SH-SY5Y (cell line): ENCODE results near the gene ASB4.

Experiments
- GATA2 ChIP-seq: IDR thresholded peaks from 2 replicates; pipeline ENCODE4 v1.6.1; 2011; ENCODE audit warnings: mild to moderate bottlenecking, low read depth, low read length
- GATA3 ChIP-seq: IDR thresholded peaks from 2 replicates; pipeline ENCODE4 v1.6.1; 2011; ENCODE audit warnings: low read depth, mild to moderate bottlenecking, low read length, moderate library complexity

Gene ASB4

DNA sequence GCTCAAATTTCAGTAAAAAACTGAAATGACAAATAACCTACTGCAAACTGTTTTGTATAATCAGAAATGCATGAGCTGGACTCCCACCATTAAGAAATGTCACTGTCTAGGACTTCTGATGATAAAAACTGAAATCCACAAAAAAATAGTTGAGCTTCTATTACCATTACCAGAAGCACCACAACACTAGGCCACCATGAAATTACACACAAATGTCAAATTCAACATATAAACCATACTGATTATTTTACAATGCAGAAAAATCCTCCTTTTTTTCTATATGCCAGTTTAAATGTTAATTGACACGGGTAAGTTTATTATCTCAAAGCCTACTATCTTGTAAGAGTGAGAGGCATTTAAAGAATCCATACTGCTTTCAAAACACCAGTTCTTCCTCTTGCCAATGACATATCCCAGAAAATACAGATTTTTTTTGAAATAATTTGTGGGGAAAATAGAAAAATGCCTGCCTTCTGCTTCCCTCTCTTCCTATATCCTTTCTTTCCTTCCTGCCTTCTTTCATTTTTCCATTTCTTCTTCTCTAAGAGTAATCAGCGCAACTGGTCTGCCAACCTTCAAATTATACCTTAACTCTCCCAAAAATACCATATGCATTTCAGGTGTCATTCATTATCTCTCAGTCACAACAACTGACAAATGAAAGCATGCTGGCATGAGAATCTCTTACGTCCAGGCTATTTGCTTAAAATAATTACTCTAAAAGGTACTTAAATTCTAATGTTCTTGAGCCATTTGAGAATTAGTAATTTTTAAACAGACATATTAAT, 98.3 kb downstream of the ASB4 start:
- TF ChIP-seq GATA3: no peak
- no peak for TF ChIP-seq GATA2

DNA sequence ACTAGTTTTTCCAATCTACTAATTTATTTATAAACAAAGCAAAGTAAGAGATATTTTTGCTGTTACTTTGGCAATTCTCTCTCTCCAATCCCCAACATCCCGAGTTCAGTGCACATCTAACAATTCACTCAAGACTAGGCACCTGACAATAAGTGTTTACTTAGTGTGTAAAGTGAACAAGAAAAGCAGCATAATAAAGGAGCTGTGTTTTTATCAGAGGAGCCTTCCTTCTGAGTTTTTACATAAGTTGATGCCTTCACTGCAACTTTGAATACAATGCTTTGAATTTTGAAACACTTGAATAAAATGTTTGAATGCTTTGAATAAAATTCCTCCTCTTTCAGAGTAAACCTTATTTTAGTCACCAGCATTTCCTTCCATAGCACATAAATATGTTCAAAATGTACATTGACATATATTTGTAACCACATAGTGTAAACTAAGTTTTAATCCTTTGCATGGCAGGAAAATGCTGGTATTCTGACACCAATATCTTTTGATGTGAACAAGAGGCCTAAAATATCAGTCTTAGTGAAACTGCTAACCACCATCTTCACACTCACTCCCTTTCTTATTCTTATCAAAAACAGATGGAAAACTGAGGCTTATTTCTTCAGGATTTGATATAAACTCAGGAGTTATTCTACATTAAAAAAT, 99.2 kb downstream of the ASB4 start:
- TF ChIP-seq GATA2 (no peak), GATA3 (no peak)

DNA sequence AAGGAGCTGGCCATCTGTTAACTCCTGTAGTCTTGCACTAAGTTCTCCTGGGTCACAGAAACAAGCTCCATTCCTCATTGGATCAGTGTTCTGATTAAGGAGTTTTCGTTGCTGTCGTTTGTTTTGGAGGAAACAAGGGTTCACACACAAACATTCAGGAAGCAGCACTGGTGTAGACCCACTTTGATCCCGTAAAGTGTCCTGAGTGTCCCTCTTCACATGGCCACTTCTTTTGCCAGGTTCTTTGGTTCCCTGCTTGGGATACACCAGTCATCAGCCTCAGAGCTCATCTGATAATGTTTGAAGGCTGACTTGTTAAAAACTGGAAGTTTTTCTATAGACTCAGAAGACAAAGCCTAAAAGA, 99.7 kb downstream of the ASB4 start:
- no peak for TF ChIP-seq GATA2
- TF ChIP-seq GATA3: no peak

DNA sequence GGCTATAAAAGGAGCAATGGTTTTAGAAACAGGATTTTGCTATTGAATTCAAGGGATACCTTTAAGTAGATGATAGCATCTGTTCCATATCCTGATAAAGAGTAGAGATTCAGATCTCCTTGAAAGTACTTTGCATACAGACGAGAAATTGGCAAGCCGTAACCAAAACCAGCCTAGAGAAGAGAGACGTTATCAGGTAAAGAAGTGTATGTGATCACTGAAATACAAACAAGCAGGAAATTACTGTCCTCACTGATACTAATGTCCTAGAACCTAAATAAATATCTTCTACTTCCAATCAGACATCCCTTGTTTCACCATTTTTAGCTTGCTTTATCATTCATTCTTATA, 101.2 kb downstream of the ASB4 start:
- no peak for TF ChIP-seq GATA3
- no peak for TF ChIP-seq GATA2

DNA sequence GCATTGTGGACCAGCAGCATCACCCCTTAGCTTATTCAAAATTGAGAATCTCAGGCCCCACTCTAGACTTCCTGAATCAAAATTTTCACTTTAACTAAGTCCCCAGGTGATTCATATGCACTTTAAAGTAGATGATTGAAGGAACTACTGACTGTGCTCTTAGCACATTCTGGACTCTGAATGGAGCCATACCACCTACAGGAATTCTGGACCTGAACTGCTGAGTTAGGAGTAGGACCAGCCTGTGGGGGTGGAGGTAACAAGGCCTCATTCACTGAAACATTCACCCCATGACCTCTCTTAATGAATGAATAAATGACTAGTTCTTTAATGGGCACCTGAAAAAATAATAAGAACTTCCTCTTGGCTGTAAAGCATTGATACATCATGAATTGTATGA, 103.3 kb downstream of the ASB4 start:
- TF ChIP-seq GATA2: no peak
- no peak for TF ChIP-seq GATA3

DNA sequence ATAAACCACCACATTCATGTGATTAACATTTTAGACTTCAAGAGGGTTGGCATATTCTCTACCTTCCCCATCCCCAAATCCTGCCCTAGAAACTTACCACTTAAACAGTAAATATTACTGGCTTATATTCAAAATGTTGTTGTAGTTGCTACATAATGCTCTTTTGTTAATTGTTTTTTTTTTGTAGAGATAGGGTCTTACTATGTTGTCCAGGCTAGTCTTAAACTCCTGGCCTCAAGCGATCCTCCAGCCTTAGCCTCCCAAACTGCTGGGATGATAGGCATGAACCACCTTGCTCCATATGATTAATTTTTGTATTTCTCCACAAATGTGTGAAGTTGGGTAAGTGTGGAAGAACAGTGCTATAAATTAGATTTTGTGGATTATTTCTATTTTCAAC, 104.0 kb downstream of the ASB4 start:
- TF ChIP-seq GATA3 (no peak), GATA2 (no peak)
